Upper lobe of left lung (tissue), 4 donors: ENCODE measurements around the gene CD34.

Source experiments
- EP300 ChIP-seq, 4 donors: sonication (generic); formaldehyde crosslinking; IDR thresholded peaks; one replicate each; pipeline ENCODE4 v1.5.1; 2017; ENCODE audit warnings: antibody characterized with exemption in 4 of 4, control low read depth in 2 of 4
- POLR2A ChIP-seq, 4 donors: fragments of 450-650 bp; IDR thresholded peaks; one replicate each; pipeline ENCODE4 v1.5.1; 2016 to 2017; ENCODE audit warnings: antibody characterized with exemption in 4 of 4, mild to moderate bottlenecking in 2 of 4
- POLR2AphosphoS5 ChIP-seq, 2 donors: sonication (generic); formaldehyde crosslinking; IDR thresholded peaks; one replicate each; pipeline ENCODE4 v1.5.1; 2017; ENCODE audit warnings: antibody characterized with exemption in 2 of 2
- TF ChIP-seq, protein P1 (sequence below), 6 experiments: fragments of 450-650 bp in 4 of 6; fragments of 200-600 bp in 2 of 6; sonication (generic) in 2 of 6; IDR thresholded peaks; one replicate each; pipeline ENCODE4 v1.5.1; 2016 to 2019; ENCODE audit warnings: antibody characterized with exemption in 6 of 6

- TF ChIP-seq, protein P1, sequence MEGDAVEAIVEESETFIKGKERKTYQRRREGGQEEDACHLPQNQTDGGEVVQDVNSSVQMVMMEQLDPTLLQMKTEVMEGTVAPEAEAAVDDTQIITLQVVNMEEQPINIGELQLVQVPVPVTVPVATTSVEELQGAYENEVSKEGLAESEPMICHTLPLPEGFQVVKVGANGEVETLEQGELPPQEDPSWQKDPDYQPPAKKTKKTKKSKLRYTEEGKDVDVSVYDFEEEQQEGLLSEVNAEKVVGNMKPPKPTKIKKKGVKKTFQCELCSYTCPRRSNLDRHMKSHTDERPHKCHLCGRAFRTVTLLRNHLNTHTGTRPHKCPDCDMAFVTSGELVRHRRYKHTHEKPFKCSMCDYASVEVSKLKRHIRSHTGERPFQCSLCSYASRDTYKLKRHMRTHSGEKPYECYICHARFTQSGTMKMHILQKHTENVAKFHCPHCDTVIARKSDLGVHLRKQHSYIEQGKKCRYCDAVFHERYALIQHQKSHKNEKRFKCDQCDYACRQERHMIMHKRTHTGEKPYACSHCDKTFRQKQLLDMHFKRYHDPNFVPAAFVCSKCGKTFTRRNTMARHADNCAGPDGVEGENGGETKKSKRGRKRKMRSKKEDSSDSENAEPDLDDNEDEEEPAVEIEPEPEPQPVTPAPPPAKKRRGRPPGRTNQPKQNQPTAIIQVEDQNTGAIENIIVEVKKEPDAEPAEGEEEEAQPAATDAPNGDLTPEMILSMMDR (IDR thresholded peaks at IDR 0.05), result no peak
- TF ChIP-seq POLR2AphosphoS5 (IDR thresholded peaks at IDR 0.05) (no peak), POLR2A (IDR thresholded peaks at IDR 0.05) (no peak), EP300 (IDR thresholded peaks at IDR 0.05) (no peak)
Measured at GRCh38 chr1:207946756-207947155, 35.8 kb upstream of the CD34 start.
